ENCODE results near the gene PDE6A. TPM values are rescaled to one million over a fixed set of nuclear protein-coding genes. Genes with fewer than 3 reads are reported as not detected.
A peak's percentile ranks its signal among the peaks of the same experiment; 100 is the strongest.

Gene PDE6A
- 1 to 10 TPM; 4.2 to 4.7 TPM for total RNA-seq
- long read RNA-seq, full-length matches to known transcripts = 1 of 9 reads
- long read RNA-seq, partial matches to known transcripts = 2 of 9 reads
- long read RNA-seq, other reads (novel, unspliced or antisense) = 6 of 9 reads

- ATAC-seq = no peak
- intact Hi-C loops (cut with DNase I, micrococcal nuclease) = no loop called here
- DNase-seq = no peak
These were observed at the start of gene PDE6A for GRCh38 chr5:149944666-149945065. TSS of gene PDE6A (minus strand) at chr5:149944793. CDS start at chr5:149944673, 120 bp downstream.

DNA sequence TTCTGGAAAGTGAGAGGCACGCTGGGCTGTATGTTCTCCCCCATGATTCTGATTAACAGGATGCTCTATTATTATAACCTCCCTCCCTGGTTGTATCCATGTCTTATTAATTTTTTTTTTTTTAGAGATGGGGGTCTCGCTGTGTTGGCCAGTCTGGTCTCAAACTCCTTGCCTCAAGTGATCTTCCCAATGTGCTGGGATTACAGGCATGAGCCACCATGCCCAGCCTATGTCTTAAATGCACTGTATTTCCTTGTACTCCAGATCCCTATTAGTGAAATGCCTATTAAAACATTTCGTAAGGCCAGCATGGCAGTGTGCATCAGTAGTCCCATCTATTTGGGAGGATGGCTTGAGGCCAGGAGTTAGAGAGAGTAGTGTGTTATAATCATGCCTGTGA is 48.9 kb upstream of the PDE6A start:
- ATAC-seq = no peak
- intact Hi-C loops (cut with DNase I, micrococcal nuclease) = loop anchor here (10.0 kb wide), 1 partner anchor 159 kb away; no protein-coding TSS in a partner anchor
- DNase-seq = no peak

DNA sequence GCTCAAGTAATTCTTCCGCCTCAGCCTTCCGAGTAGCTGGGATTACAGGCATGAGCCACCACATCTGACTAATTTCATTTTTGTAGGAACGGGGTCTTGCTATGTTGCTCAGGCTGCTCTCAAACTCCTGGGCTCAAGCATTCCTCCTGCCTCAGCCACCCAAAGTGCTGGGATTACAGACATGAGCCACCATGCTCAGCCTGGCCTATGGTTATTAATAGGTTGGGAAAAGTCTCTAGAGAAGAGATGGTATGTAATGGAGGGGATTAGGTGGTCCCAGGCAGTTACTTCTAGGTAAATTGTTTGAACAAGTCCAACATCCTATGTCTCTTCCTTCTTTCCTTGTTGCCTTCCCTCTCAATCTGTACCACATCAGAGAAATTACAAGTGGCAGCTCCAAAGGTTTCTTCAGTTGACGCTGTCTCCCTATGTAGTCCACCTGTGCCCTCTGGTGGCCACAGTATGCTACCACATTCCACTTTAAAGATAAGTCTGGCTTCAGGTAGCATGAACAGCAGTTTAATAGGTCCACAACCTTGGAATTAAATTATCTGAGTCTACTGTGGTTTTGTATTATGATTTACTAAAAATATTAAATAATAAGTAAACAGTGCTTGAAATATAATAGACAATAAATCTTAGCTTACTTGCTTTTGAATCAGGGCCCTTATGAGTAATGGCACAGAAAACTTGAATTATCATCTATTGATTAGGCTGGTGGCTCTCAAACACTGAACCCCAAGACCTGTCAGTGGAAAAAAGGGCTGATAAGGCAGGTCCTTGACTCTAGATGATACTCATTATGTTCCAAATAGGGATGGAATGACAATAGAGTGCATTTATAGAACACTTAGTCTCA is 46.2 kb upstream of the PDE6A start:
- DNase-seq (peak; percentile 58 to 85), ATAC-seq (peak; percentile 67)
- intact Hi-C loops (cut with DNase I, micrococcal nuclease) = loop anchor here (10.0 kb wide), 1 partner anchor 156 kb away; no protein-coding TSS in a partner anchor

GRCh38 chr5:149988126-149988525 is 43.5 kb upstream of the PDE6A start:
- no peak for DNase-seq
- ATAC-seq = peak; percentile 2
- intact Hi-C loops (cut with DNase I, micrococcal nuclease) = no loop called here

DNA sequence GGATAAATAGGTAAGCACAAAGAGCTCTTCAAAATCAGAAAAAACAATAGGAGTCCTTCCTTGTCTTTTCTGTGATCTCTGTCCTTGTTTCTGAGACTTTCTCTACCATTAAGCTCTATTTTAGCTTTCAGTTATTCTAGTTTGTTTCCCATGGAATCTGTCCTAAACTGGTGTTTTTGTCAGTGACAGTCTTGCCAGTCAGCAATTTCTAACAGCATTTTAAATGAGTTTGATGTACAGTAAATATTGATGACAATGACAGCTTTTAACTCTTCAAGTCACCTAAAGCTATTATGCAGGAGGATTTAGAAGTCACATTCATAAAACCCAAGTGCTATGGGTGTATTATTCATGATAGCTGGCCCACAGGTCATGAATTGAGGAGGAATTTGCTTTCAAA is 37.9 kb upstream of the PDE6A start:
- intact Hi-C loops (cut with DNase I, micrococcal nuclease) = no loop called here
- ATAC-seq = no peak
- DNase-seq = no peak

DNA sequence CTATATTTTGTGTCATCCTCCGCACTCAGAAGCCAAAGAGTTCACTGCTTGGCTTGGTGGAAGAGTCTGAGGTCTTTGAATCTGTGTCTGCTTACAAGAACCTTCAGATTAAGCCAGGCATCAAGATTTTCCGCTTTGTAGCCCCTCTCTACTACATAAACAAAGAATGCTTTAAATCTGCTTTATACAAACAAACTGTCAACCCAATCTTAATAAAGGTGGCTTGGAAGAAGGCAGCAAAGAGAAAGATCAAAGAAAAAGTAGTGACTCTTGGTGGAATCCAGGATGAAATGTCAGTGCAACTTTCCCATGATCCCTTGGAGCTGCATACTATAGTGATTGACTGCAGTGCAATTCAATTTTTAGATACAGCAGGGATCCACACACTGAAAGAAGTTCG is 36.6 kb upstream of the PDE6A start:
- ATAC-seq = no peak
- intact Hi-C loops (cut with DNase I, micrococcal nuclease) = no loop called here
- no peak for DNase-seq

DNA sequence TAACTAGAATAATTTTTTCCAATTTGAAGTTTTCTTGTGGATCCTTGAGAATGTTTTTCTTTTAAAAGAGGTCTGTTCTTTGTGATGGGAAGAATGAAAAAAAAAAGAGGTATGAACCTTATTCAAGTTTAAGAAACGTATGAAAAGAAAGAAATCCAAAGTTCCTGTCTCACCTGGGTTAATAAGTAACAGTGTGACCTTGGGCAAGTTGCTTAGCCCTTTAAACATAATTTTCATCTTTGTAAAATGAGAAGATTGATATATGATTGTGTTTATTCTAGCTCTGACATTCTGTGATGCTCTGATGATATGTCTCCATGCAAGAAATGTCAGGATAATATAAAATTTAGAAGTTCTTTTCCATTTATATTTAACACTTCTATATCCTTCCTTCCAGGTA is 35.3 kb upstream of the PDE6A start:
- intact Hi-C loops (cut with DNase I, micrococcal nuclease) = no loop called here
- peak; percentile 36 for ATAC-seq
- no peak for DNase-seq

DNA sequence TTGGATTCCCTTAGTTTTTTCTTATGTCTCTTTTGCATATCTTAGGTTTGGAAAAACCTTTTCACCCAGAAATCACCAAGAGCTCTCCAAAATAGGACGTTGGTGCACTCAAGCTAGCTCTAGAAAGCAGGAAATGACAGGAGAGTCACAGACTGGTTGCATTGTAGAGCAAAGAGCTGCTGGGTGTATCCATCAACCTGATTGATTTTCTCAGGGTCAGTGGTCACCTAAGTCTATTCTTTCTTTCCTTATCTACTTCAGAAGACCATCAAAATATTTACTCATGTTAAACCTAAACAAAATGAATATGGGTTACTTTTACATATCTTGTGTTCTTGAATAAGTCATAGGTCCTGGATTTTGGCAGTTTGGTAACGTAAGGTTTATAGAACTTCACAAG is 30.8 kb upstream of the PDE6A start:
- DNase-seq = no peak
- intact Hi-C loops (cut with DNase I, micrococcal nuclease) = no loop called here
- ATAC-seq = no peak

- DNase-seq (no peak), ATAC-seq (peak; percentile 2)
- intact Hi-C loops (cut with DNase I, micrococcal nuclease) = no loop called here
These were observed 24.8 kb upstream of the PDE6A start for GRCh38 chr5:149969181-149969930.

- intact Hi-C loops (cut with DNase I, micrococcal nuclease) = no loop called here
- no peak for DNase-seq
- ATAC-seq = peak; percentile 68
These were observed 22.4 kb upstream of the PDE6A start for GRCh38 chr5:149966946-149967345.

DNA sequence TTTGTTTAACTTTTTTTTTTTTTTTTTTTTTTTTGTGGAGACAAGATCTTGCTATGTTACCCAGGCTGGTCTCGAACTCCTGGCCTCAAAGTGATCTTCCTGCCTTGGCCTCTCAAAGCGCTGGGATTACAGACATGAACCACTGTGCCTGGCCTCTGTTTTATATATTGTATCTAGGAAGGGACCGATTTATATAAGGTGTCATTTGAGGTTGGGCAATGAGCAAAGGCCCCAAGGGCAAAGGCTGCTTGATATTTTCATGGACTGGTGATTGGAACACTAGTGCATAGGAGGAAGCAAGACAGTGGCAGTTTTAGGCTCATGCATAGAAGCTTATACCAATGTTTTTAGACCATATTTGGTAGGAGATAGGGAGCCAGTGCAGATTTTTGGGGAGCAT is 19.1 kb upstream of the PDE6A start:
- intact Hi-C loops (cut with DNase I, micrococcal nuclease) = no loop called here
- peak; percentile 4 for ATAC-seq
- DNase-seq = no peak

GRCh38 chr5:149962601-149963300 is 18.2 kb upstream of the PDE6A start:
- intact Hi-C loops (cut with DNase I, micrococcal nuclease) = no loop called here
- no peak for ATAC-seq

GRCh38 chr5:149961957-149962409 is 17.4 kb upstream of the PDE6A start:
- intact Hi-C loops (cut with DNase I, micrococcal nuclease) = no loop called here
- no peak for DNase-seq
- no peak for ATAC-seq

More at GRCh38 chr5:149962601-149963300, 18.2 kb upstream of the PDE6A start:
- DNase-seq = no peak

- ATAC-seq (peak; percentile 1), DNase-seq (no peak)
- intact Hi-C loops (cut with DNase I, micrococcal nuclease) = no loop called here
These were observed 16.6 kb upstream of the PDE6A start for GRCh38 chr5:149961186-149961685.

GRCh38 chr5:149960272-149961185 is 15.9 kb upstream of the PDE6A start, which contains the start of gene SLC26A2:
TSS of gene SLC26A2 (plus strand) at chr5:149960758. CDS start at chr5:149977653, 16,895 bp downstream.
- ATAC-seq (peak; percentile 82), DNase-seq (peak; percentile 98 to 99)
- intact Hi-C loops (cut with DNase I, micrococcal nuclease) = no loop called here

DNA sequence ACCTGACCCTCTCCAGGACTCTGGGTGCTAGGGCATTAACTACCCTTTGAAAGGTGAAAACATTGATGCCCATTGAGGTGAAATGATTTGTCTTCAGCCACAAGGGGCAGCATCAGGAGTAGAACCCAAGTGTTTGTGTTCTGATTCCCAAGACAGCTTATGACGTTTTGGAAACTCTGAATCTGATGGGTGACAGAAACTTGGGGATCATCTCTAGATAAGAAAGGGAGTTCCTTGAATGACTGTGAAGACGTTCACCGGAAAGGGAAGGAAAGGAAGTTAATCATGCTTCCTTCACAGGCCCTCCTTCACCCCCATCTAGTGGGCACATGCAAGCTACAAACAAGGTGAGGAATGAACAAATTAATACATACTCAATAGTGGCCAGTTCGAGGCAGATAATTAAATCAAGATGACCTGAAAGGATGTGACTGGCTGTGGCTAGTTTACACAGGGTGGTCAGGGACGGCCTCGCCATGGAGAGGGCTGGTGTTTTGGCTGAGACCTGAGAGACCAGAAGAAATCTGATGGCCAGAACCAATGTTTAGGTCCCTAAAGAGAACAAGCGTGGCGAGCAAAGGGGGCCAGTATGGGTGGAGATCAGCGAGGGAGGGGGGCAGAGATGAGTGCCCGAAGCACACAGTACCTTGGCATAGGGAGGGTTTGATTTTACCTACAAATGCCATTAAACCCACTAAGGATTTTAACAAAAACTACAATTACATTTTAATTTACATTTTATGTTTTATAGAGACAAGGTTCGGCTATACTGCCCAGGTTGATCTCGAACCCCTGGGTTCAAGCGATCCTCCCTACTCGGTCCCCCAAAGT is 15.0 kb upstream of the PDE6A start:
- ATAC-seq = peak; percentile 7
- DNase-seq = no peak
- intact Hi-C loops (cut with DNase I, micrococcal nuclease) = no loop called here

GRCh38 chr5:149957855-149958254 is 13.3 kb upstream of the PDE6A start:
- intact Hi-C loops (cut with DNase I, micrococcal nuclease) = no loop called here
- ATAC-seq (peak; percentile 4), DNase-seq (no peak)

Measured in left colon (tissue), 2 donors.